Transverse colon (tissue), 4 donors: ENCODE measurements around the gene KAZN. TPM values are rescaled to one million over a fixed set of nuclear protein-coding genes. Genes with fewer than 3 reads are reported as not detected.
A peak's percentile ranks its signal among the peaks of the same experiment; 100 is the strongest.

Experiments used
- DNase-seq: peaks from one replicate; pipeline ENCODE4 v3.0.0-alpha.2; 2019
- H3K27ac ChIP-seq, 4 donors: fragments of 200-600 bp; sonication (generic); 2 replicates each; pipeline ENCODE4 v1.5.1; 2016 to 2018; ENCODE audit warnings: inconsistent platforms in 4 of 4
- H3K27me3 ChIP-seq: fragments of 200-600 bp; sonication (generic); 2 replicates; pipeline ENCODE4 v1.5.1; 2017; ENCODE audit warnings: inconsistent platforms
- H3K36me3 ChIP-seq, 4 donors: fragments of 200-600 bp; sonication (generic); 2 replicates each; pipeline ENCODE4 v1.5.1; 2017 to 2019; ENCODE audit warnings: inconsistent platforms in 4 of 4
- H3K4me1 ChIP-seq, 4 donors: fragments of 200-600 bp; sonication (generic); 2 replicates each; pipeline ENCODE4 v1.5.1; 2017 to 2020; ENCODE audit warnings: inconsistent platforms in 4 of 4
- H3K4me3 ChIP-seq, 4 donors: fragments of 200-600 bp; sonication (generic); 1 replicate in 1 of 4; 2 replicates in 3 of 4; pipeline versions ENCODE4 v1.5.1 to v1.6.1; 2017 to 2019; ENCODE audit warnings: inconsistent platforms in 4 of 4
- H3K9me3 ChIP-seq, 2 donors: fragments of 200-600 bp; sonication (generic); 2 replicates each; pipeline ENCODE4 v1.5.1; 2017 to 2019; ENCODE audit warnings: inconsistent platforms in 2 of 2
- EP300 ChIP-seq: sonication (generic); formaldehyde crosslinking; IDR thresholded peaks from one replicate; pipeline ENCODE4 v1.6.1; 2017; ENCODE audit warnings: antibody characterized with exemption, low read depth
- POLR2A ChIP-seq: fragments of 450-650 bp; IDR thresholded peaks from one replicate; pipeline ENCODE4 v1.6.1; 2016; ENCODE audit warnings: antibody characterized with exemption, mild to moderate bottlenecking, moderate library complexity
- POLR2AphosphoS5 ChIP-seq, 3 donors: sonication (generic); formaldehyde crosslinking; IDR thresholded peaks; one replicate each; pipeline ENCODE4 v1.6.1; 2016; ENCODE audit warnings: antibody characterized with exemption in 3 of 3
- WGBS, 2 donors: methylation state at CpG; one replicate each; pipeline ENCODE4 v1.1.5; 2018; ENCODE audit warnings: low coverage in 1 of 2; 5-methylcytosine and 5-hydroxymethylcytosine counted together
- in situ Hi-C, 4 donors: fragments of 200-750 bp; cut with MboI; loops; one replicate each; pipeline versions ENCODE4 v1.15.0 to v1.15.1; 2017; ENCODE audit warnings: low sequenced_read_pairs in 3 of 4, low pct_ligation_motif_present in 1 of 4, low pct_unique_long_range_greater_than_20kb in 1 of 4
- intact Hi-C: fragments of 100-400 bp; cut with DNase I; formaldehyde crosslinking; loops from one replicate; pipeline ENCODE4 v1.15.1; 2023; ENCODE audit warnings: low total_unique reads
- total RNA-seq, 4 donors: library from RNA; depleted of rRNA; stranded (reverse); fragments of >200 nt; gene quantifications; one replicate each; pipeline ENCODE4 v1.1.0, GENCODE V29; 2016
- TF ChIP-seq, protein P1 (sequence below), 5 experiments: fragments of 200-600 bp in 3 of 5; fragments of 450-650 bp in 2 of 5; sonication (generic) in 3 of 5; IDR thresholded peaks; 1 replicate in 2 of 5; 2 replicates in 3 of 5; pipeline ENCODE4 v1.5.1; 2016 to 2017; ENCODE audit warnings: antibody characterized with exemption in 5 of 5, inconsistent platforms in 3 of 5, mild to moderate bottlenecking in 2 of 5, moderate library complexity in 1 of 5

Gene KAZN
- total RNA-seq, 4 donors from 2014 or later, result 12.0 to 17.1 (median 16.2) TPM

DNA sequence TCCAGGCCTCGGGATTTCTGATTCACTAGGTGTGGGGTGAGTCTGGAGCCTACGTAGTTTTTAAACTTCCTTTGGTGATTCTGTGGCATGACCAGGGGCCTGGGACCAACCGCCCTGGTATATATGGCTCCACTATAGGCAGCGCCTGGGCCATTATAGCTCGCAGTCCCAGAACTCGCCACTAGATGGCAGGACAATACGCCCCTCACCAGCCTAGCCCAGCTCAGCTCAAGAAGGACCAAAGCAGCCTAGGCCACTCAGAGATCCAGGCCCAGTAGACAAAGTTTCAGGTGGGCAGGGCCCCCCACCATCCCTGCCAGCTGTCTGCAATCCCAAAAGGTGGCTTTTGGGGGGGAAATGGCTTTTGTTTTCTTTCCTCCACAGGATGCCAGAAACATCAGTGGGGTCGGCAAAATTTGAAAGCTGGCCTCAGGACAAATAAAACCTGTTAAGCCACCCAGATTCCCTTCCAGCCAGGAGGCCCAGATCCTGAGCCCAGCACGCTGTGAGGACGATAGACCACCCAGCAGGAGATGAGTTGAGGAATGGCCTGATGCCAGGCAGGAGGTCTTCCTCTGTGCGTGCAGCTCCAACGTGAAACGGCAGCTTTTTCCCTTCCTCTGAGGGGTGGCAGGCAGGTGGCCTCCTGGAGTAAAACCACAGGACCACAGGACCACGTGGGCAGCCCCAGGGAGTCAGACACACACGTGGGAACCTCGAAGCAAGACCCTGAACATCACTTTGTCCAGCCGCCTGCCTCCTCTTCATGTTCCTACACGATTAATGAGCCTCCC lies 530.2 kb downstream of the KAZN start:
- TF ChIP-seq, protein P1, sequence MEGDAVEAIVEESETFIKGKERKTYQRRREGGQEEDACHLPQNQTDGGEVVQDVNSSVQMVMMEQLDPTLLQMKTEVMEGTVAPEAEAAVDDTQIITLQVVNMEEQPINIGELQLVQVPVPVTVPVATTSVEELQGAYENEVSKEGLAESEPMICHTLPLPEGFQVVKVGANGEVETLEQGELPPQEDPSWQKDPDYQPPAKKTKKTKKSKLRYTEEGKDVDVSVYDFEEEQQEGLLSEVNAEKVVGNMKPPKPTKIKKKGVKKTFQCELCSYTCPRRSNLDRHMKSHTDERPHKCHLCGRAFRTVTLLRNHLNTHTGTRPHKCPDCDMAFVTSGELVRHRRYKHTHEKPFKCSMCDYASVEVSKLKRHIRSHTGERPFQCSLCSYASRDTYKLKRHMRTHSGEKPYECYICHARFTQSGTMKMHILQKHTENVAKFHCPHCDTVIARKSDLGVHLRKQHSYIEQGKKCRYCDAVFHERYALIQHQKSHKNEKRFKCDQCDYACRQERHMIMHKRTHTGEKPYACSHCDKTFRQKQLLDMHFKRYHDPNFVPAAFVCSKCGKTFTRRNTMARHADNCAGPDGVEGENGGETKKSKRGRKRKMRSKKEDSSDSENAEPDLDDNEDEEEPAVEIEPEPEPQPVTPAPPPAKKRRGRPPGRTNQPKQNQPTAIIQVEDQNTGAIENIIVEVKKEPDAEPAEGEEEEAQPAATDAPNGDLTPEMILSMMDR (IDR thresholded peaks at IDR 0.05), result peak; percentile 88 to 93 (median 91)
- TF ChIP-seq POLR2AphosphoS5 (IDR thresholded peaks at IDR 0.05), result no peak
- no peaks in the 10 kb centered on the region for H3K4me1 ChIP-seq
- WGBS, 2 donors, result 39% methylated on average over 18 of the region's 18 CpGs; no CpG with 5 or more reads in 1 of the 2 donors
- intact Hi-C loops (loop anchor here (2.0 to 10.0 kb wide), 2 partner anchors 176 to 306 kb away; partner anchors contain the start of gene CTRC), in situ Hi-C loops (loop anchor here (5.0 to 25.0 kb wide), 3 partner anchors 169 to 309 kb away; partner anchors contain the start of gene CTRC (in 3 of the 4))
- H3K4me3 ChIP-seq, result no peak overlapping the region
- no peaks in the 10 kb centered on the region for H3K9me3 ChIP-seq
- no peaks in the 10 kb centered on the region for H3K36me3 ChIP-seq
- H3K27me3 ChIP-seq, result no peaks in the 10 kb centered on the region
- H3K27ac ChIP-seq, result no peak overlapping the region
- peak; percentile 81 for DNase-seq

DNA sequence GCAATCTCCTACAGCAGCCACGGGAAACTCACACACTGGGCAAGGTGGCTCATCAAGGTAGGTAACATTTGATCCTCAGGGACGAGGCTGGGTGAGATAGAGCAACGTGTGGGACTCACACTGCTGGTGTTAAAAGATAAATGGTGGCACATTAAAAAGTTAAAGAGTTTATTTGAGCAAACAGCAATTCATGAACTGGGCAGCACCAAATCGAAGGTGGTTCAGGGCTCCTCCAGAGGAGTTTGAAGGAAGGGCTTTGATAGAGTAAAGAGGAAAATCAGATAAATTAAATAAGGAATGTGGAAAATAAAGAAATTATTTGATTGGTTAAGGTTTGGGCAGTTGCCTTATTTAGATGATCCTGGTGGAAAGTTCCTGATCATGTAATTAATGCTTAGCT lies 531.5 kb downstream of the KAZN start:
- in situ Hi-C loops, result loop anchor here (5.0 to 25.0 kb wide), 3 partner anchors 167 to 307 kb away; partner anchors contain the start of gene CTRC (in 3 of the 4)
- no peaks in the 10 kb centered on the region for H3K9me3 ChIP-seq
- no peak overlapping the region for H3K27ac ChIP-seq

DNA sequence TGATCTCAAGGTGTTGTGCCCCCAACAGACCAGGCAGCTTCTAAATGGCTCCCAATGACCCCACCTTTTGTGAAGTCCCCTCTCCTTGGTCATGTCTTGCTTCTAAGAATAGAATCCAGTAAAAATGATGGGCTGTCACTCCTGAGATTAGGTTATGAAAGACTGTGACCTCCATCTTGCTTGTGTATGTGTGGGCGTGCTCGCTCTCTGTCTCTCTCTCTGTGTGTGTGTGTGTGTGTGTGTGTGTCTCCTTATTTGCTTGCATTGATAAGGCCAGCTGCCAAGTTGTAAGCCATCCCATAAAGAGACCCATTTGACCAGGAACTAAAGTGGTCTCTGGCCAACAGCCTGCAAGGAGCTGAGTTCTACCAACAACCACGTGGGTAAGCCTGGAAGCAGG lies 532.1 kb downstream of the KAZN start:
- intact Hi-C loops (no loop called here), in situ Hi-C loops (loop anchor here in 3 of 4 donors (25.0 kb wide), 1 partner anchor 307 kb away; the partner anchor contains the start of gene CTRC (in 3 of the 3))
- no peak for DNase-seq
- Histone ChIP-seq H3K27me3 (no peaks in the 10 kb centered on the region), H3K36me3 (no peaks in the 10 kb centered on the region), H3K4me1 (no peaks in the 10 kb centered on the region), H3K4me3 (no peak overlapping the region), H3K27ac (no peak overlapping the region), H3K9me3 (no peaks in the 10 kb centered on the region)
- 88% methylated on average over 3 of the region's 3 CpGs; no CpG with 5 or more reads in 1 of the 2 donors for WGBS, 2 donors
- TF ChIP-seq, protein P1 (IDR thresholded peaks at IDR 0.05), result no peak

More for the DNA sequence above, 531.5 kb downstream of the KAZN start:
- Histone ChIP-seq H3K4me3 (no peak overlapping the region), H3K4me1 (no peaks in the 10 kb centered on the region), H3K36me3 (no peaks in the 10 kb centered on the region), H3K27me3 (no peaks in the 10 kb centered on the region)
- 66 to 76% methylated on average over 3 to 4 of the region's 4 CpGs for WGBS, 2 donors
- no peak for DNase-seq
- TF ChIP-seq, protein P1 (IDR thresholded peaks at IDR 0.05), result no peak
- TF ChIP-seq EP300 (no peak), POLR2A (no peak), POLR2AphosphoS5 (IDR thresholded peaks at IDR 0.05) (no peak)
- intact Hi-C loops, result loop anchor here (2.0 to 10.0 kb wide), 2 partner anchors 175 to 305 kb away; partner anchors contain the start of gene CTRC

DNA sequence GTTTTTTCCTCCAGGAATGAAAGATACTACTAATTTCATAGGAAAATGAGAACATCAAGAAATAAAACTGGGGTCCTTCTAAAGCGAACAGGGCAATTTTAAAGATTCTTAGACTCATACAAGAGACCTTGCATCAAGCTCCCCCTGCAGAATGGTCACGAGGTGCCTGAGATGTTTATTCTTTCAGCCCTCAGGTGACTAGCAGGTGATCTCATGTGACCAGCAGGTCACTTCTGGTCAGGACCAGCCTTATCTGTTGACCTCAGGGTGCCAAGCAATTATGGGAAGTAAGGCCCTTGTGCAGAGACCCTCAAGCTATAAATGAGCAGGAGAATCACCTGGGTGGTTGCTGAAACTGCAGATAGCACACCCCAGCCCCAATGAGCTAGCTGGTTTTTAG lies 534.5 kb downstream of the KAZN start:
- 84 to 89% methylated on average over 1 to 2 of the region's 2 CpGs for WGBS, 2 donors
- H3K9me3 ChIP-seq, result no peaks in the 10 kb centered on the region
- in situ Hi-C loops (loop anchor here in 3 of 4 donors (25.0 kb wide), 1 partner anchor 304 kb away; the partner anchor contains the start of gene CTRC (in 3 of the 3)), intact Hi-C loops (no loop called here)
- no peak overlapping the region for H3K4me3 ChIP-seq
- H3K4me1 ChIP-seq, result no peaks in the 10 kb centered on the region
- no peaks in the 10 kb centered on the region for H3K36me3 ChIP-seq
- TF ChIP-seq, protein P1 (IDR thresholded peaks at IDR 0.05), result no peak
- TF ChIP-seq POLR2A, result no peak
- no peak for TF ChIP-seq POLR2AphosphoS5 (IDR thresholded peaks at IDR 0.05)
- no peak for TF ChIP-seq EP300
- no peak overlapping the region for H3K27ac ChIP-seq
- no peaks in the 10 kb centered on the region for H3K27me3 ChIP-seq
- DNase-seq, result no peak
